Mucosa of descending colon (tissue), 3 donors: Measurements from ENCODE around the gene PLCB4. TPM values are rescaled to one million over a fixed set of nuclear protein-coding genes. Genes with fewer than 3 reads are reported as not detected.
A peak's percentile ranks its signal among the peaks of the same experiment; 100 is the strongest.

Experiments
- ATAC-seq: fragments of 200-7000 bp; cut with Tn5 transposase; one replicate; pipeline ENCODE4 v1.9.1; 2020; ENCODE audit warnings: mild to moderate bottlenecking, moderate library complexity
- DNase-seq, 3 donors: peaks; one replicate each; pipeline ENCODE4 v3.0.0-alpha.2; 2020
- H3K36me3 ChIP-seq: fragments of 200-600 bp; one replicate; pipeline ENCODE4 v1.8.0; 2021; ENCODE audit warnings: low read depth, mild to moderate bottlenecking
- H3K4me1 ChIP-seq: fragments of 200-600 bp; one replicate; pipeline ENCODE4 v1.8.0; 2021; ENCODE audit warnings: low read depth, mild to moderate bottlenecking
- H3K4me3 ChIP-seq: fragments of 200-600 bp; one replicate; pipeline ENCODE4 v1.8.0; 2021; ENCODE audit warnings: mild to moderate bottlenecking
- H3K9me3 ChIP-seq: fragments of 200-600 bp; one replicate; pipeline ENCODE4 v1.8.0; 2021; ENCODE audit warnings: mild to moderate bottlenecking
- intact Hi-C, 2 donors: fragments of 100-400 bp; cut with DNase I in 1 of 2; cut with micrococcal nuclease in 1 of 2; formaldehyde crosslinking; loops; one replicate each; pipeline versions ENCODE4 v1.11.0 to v1.11.1; 2022; cut with DNase I, micrococcal nuclease
- total RNA-seq, 3 donors: library from RNA; stranded (reverse); fragmentation: NEBNext Ultra II Directional in 2 of 3; extraction: Animal tissue kit (Norgen Biotek cat#: 25700) in 2 of 3; gene quantifications; one replicate each; pipeline versions ENCODE4 v1.2.1 to v1.2.4, GENCODE V29; 2021 to 2023
- TF ChIP-seq, protein P1 (sequence below): fragments of 200-600 bp; IDR thresholded peaks from one replicate; pipeline ENCODE4 v1.8.0; 2022; ENCODE audit warnings: antibody characterized with exemption, mild to moderate bottlenecking
- donor health status: DM: no; HTN: no; CAD: no; lungs with moderate emphysema.
- donor health status: DM: no; HTN: no; CAD: no.
- donor health status: DM: no; HTN: yes; CAD: no.

The PLCB4 gene
- total RNA-seq, 3 donors from 2014 or later: 37.8 to 55.0 (median 51.2) TPM

- Histone ChIP-seq H3K36me3 (no peaks in the 10 kb centered on the region), H3K4me3 (no peak overlapping the region), H3K9me3 (no peaks in the 10 kb centered on the region), H3K4me1 (no peaks in the 10 kb centered on the region)
- no peak for DNase-seq
- intact Hi-C loops: no loop called here
- ATAC-seq: peak; percentile 60
- TF ChIP-seq, protein P1, sequence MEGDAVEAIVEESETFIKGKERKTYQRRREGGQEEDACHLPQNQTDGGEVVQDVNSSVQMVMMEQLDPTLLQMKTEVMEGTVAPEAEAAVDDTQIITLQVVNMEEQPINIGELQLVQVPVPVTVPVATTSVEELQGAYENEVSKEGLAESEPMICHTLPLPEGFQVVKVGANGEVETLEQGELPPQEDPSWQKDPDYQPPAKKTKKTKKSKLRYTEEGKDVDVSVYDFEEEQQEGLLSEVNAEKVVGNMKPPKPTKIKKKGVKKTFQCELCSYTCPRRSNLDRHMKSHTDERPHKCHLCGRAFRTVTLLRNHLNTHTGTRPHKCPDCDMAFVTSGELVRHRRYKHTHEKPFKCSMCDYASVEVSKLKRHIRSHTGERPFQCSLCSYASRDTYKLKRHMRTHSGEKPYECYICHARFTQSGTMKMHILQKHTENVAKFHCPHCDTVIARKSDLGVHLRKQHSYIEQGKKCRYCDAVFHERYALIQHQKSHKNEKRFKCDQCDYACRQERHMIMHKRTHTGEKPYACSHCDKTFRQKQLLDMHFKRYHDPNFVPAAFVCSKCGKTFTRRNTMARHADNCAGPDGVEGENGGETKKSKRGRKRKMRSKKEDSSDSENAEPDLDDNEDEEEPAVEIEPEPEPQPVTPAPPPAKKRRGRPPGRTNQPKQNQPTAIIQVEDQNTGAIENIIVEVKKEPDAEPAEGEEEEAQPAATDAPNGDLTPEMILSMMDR: no peak
Measured at GRCh38 chr20:9078826-9079731, 10.2 kb downstream of the PLCB4 start.

DNA sequence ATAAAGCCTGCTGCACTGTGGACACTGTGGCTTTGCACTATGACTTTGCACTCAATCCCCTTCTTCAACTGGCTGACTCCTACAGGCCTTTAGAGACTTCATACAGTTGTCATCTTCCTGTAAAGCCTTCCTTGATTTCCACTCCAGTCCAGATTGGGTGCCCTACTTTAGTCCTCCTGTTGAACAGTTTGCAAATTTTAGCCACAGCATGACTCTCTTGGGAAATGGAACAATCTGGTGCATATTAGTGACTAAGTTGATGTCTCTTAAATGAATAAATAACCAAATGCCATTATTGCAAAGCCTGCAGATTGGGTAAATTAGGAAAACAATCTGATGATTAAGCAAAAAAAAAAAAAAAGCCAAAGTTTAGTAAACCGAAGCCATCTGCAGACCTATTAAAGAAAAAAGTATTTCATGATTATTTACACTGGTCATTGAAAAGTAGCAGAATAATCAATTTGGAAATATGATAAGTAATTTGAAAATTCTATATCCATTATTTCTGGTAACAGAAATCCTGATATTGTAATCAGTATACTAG, 12.6 kb downstream of the PLCB4 start:
- DNase-seq: no peak
- TF ChIP-seq, protein P1: no peak
- H3K4me3 ChIP-seq: no peak overlapping the region
- no peaks in the 10 kb centered on the region for H3K9me3 ChIP-seq
- intact Hi-C loops: no loop called here
- no peaks in the 10 kb centered on the region for H3K4me1 ChIP-seq
- H3K36me3 ChIP-seq: no peaks in the 10 kb centered on the region
- no peak for ATAC-seq

- Histone ChIP-seq H3K4me3 (no peak overlapping the region), H3K36me3 (no peaks in the 10 kb centered on the region), H3K4me1 (no peaks in the 10 kb centered on the region), H3K9me3 (no peaks in the 10 kb centered on the region)
- ATAC-seq: no peak
- no peak for DNase-seq
- TF ChIP-seq, protein P1: no peak
- intact Hi-C loops: no loop called here
Measured at GRCh38 chr20:9082741-9083140, 13.9 kb downstream of the PLCB4 start.

DNA sequence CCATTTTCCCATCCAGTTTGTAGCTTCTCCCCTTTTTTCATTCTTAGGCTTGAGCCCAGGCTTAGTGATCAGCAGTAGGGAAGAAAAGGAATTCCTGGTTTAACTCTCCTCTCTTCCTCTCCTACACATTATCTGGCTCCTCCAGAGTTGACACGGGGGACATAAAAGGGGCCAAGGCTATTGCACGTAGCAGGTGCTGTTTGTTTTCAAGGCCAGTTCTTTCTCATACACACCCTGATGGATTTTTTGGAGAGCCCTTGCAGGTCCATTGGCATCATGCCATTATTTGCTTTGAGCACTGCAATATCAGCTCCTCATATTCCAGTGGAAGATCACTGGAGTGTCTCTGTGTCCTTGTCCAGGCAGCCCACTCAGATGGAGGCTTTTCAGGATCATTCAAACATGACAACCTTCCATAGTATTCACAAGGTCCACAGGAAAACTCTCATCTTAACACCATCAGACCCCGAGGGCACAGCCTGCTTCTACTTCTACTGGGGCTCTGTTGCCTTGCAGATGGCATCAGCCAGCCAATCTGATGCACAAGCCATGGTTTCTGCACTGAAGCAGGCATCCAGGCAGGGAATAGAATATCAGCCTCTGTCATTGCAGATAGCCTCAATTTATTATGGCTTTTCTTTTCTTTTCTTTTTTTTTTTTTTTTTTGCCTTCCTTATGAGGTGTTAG, 18.8 kb downstream of the PLCB4 start:
- H3K4me1 ChIP-seq: no peaks in the 10 kb centered on the region
- no peaks in the 10 kb centered on the region for H3K36me3 ChIP-seq
- H3K9me3 ChIP-seq: no peaks in the 10 kb centered on the region
- no peak for ATAC-seq
- TF ChIP-seq, protein P1: no peak
- no peak overlapping the region for H3K4me3 ChIP-seq
- DNase-seq: no peak
- intact Hi-C loops: no loop called here

DNA sequence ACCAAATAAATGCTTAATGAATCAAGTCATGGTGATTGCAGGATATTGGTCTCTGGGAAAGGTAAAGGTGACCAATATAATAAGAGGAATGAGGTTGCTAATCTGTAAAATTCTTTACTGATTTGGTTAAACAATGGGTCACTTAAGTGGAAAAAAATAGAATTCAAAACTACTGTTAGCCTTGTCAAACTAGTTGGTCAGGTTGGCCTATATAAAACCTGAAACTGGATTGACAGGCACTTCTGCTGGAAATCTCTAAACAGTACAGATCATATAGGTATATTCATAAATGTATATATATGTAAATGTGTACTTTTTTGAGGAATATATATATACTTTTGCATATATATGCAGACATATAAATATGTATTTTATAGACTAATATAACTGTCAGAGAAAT, 19.7 kb downstream of the PLCB4 start:
- Histone ChIP-seq H3K36me3 (no peaks in the 10 kb centered on the region), H3K9me3 (no peaks in the 10 kb centered on the region), H3K4me1 (no peaks in the 10 kb centered on the region), H3K4me3 (no peak overlapping the region)
- DNase-seq: no peak
- ATAC-seq: no peak
- TF ChIP-seq, protein P1: no peak
- intact Hi-C loops: no loop called here
